Lower leg skin (tissue), 4 donors: ENCODE data around the gene ARHGAP21. TPM values are rescaled to one million over a fixed set of nuclear protein-coding genes. Genes with fewer than 3 reads are reported as not detected.
"Not testable (repeated sequence)": the region's sequence is repeated elsewhere in the genome, so short reads cannot be mapped to it uniquely, and the experiment has no call there.

Experiments
- DNase-seq, 2 donors: peaks; one replicate each; pipeline ENCODE4 v3.0.0-alpha.2; 2019; ENCODE audit warnings: low spot score in 2 of 2
- H3K4me3 ChIP-seq: fragments of 200-600 bp; sonication (generic); 2 replicates; pipeline ENCODE4 v1.5.1; 2017; ENCODE audit warnings: mild to moderate bottlenecking, low read depth; ENCODE audit not compliant: poor library complexity, severe bottlenecking
- POLR2A ChIP-seq, 2 donors: fragments of 450-650 bp; IDR thresholded peaks; one replicate each; pipeline ENCODE4 v1.6.1; 2016 to 2017; ENCODE audit warnings: antibody characterized with exemption in 2 of 2, mild to moderate bottlenecking in 1 of 2, moderate library complexity in 1 of 2
- WGBS, 2 donors: methylation state at CpG; one replicate each; pipeline ENCODE4 v1.1.5; 2018; 5-methylcytosine and 5-hydroxymethylcytosine counted together
- intact Hi-C: fragments of 100-400 bp; cut with DNase I; formaldehyde crosslinking; loops from one replicate; pipeline ENCODE4 v1.15.0; 2023; ENCODE audit warnings: low total_unique reads
- total RNA-seq, 4 donors: library from RNA; depleted of rRNA; stranded (reverse); fragments of >200 nt; gene quantifications; one replicate each; pipeline ENCODE4 v1.1.0, GENCODE V29; 2016
- TF ChIP-seq, protein P1 (sequence below), 3 donors: fragments of 450-650 bp; IDR thresholded peaks; one replicate each; pipeline ENCODE4 v1.5.1; 2016; ENCODE audit warnings: antibody characterized with exemption in 3 of 3, mild to moderate bottlenecking in 3 of 3, moderate library complexity in 2 of 3

ARHGAP21 gene
- total RNA-seq, 4 donors from 2014 or later = 26.5 to 43.6 (median 31.6) TPM

GRCh38 chr10:24661376-24661775, 62.3 kb downstream of the ARHGAP21 start:
- TF ChIP-seq POLR2A (IDR thresholded peaks at IDR 0.05) = no peak
- TF ChIP-seq, protein P1, sequence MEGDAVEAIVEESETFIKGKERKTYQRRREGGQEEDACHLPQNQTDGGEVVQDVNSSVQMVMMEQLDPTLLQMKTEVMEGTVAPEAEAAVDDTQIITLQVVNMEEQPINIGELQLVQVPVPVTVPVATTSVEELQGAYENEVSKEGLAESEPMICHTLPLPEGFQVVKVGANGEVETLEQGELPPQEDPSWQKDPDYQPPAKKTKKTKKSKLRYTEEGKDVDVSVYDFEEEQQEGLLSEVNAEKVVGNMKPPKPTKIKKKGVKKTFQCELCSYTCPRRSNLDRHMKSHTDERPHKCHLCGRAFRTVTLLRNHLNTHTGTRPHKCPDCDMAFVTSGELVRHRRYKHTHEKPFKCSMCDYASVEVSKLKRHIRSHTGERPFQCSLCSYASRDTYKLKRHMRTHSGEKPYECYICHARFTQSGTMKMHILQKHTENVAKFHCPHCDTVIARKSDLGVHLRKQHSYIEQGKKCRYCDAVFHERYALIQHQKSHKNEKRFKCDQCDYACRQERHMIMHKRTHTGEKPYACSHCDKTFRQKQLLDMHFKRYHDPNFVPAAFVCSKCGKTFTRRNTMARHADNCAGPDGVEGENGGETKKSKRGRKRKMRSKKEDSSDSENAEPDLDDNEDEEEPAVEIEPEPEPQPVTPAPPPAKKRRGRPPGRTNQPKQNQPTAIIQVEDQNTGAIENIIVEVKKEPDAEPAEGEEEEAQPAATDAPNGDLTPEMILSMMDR (IDR thresholded peaks at IDR 0.05) = no peak
- H3K4me3 ChIP-seq = no peak overlapping the region
- WGBS, 2 donors = 80 to 81% methylated on average over 2 of the region's 2 CpGs
- intact Hi-C loops = no loop called here
- no peak for DNase-seq

DNA sequence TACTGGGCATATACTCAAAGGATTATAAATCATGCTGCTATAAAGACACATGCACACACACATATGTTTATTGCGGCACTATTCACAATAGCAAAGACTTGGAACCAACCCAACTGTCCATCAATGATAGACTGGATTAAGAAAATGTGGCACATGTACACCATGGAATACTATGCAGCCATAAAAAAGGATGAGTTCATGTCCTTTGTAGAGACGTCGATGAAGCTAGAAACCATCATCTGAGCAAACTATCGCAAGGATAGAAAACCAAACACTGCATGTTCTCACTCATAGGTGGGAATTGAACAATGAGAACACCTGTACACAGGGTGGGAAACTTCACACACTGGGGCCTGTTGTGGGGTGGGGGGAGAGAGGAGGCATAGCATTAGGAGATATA, 65.4 kb downstream of the ARHGAP21 start:
- H3K4me3 ChIP-seq, intact Hi-C loops, DNase-seq: not testable (repeated sequence)
- 96 to 97% methylated on average over 4 of the region's 4 CpGs for WGBS, 2 donors

DNA sequence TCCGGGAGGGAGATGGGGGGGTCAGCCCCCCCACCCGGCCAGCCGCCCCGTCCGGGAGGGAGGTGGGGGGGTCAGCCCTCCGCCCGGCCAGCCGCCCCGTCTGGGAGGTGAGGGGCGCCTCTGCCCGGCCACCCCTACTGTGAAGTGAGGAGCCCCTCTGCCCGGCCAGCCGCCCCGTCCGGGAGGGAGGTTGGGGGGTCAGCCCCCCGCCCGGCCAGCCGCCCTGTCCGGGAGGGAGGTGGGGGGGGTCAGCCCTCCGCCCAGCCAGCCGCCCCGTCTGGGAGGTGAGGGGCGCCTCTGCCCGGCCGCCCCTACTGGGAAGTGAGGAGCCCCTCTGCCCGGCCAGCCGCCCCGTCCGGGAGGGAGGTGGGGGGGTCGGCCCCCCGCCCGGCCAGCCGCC, 67.4 kb downstream of the ARHGAP21 start:
- intact Hi-C loops, H3K4me3 ChIP-seq, DNase-seq: not testable (repeated sequence)
- no CpG with 5 or more reads among the region's 33 CpGs for WGBS, 2 donors

GRCh38 chr10:24652381-24652957, 71.2 kb downstream of the ARHGAP21 start:
- no peak for DNase-seq
- WGBS, 2 donors = 95% methylated on average over 4 of the region's 4 CpGs
- TF ChIP-seq, protein P1 (IDR thresholded peaks at IDR 0.05) = no peak
- no peak for TF ChIP-seq POLR2A (IDR thresholded peaks at IDR 0.05)
- no peak overlapping the region for H3K4me3 ChIP-seq
- intact Hi-C loops = no loop called here

DNA sequence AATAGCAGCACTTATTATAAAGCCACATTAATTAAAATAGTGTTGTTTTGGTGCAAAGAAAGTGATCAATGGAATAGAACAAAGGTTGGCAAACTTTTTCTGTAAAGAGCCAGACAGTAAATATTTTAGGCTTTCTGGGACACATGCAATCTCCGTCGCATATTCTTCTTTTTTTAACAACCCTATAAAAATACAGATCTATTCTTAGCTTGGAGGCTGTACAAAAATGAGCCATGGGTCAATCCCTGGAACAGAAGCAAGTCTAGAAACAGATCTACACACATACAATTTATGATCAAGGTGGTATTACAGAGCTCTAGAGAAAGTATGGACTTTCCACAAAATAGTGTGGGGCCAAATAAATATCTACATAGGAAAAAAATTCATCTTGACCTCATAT, 71.8 kb downstream of the ARHGAP21 start:
- no peak overlapping the region for H3K4me3 ChIP-seq
- no peak for TF ChIP-seq POLR2A (IDR thresholded peaks at IDR 0.05)
- TF ChIP-seq, protein P1 (IDR thresholded peaks at IDR 0.05) = no peak
- DNase-seq = no peak
- WGBS, 2 donors = 50 to 65% methylated on average over 2 of the region's 2 CpGs
- intact Hi-C loops = no loop called here

DNA sequence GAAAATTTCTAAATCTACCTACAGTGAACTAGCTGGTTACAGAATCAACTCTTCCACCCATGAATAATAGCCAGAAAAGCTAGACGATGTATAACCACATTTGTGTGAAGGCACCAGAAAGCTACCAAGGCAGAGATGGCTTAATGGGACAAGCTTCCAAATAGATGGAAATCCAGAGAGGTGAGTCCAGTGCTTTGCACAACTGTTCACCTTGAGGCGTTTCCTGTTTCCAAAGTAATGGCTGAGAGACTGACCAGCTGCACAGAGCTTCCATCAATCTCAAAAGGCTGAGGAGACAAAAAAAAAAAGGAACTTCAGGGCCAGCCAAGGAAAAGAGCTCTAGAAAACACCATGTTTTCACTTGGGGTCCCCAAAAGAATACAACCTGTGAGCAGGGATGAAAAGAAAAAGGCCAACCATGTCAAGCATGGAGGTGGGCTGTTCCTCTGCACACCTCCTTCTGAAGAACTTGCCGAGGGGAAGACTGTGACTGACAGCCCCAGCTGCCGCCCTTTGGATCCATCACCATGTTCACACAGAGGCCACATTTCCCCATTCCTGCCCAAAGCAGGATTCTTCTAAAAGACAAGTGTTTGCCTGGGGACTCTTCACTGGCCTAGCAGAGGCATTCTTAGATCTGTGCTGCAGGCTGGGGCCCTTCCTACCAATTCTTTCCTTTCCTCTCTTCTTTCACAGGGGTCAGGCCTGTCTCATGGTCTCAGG, 72.9 kb downstream of the ARHGAP21 start:
- TF ChIP-seq, protein P1 (IDR thresholded peaks at IDR 0.05) = no peak
- TF ChIP-seq POLR2A (IDR thresholded peaks at IDR 0.05) = no peak
- intact Hi-C loops = no loop called here
- DNase-seq = no peak
- no peak overlapping the region for H3K4me3 ChIP-seq
- WGBS, 2 donors = 87 to 95% methylated on average over 4 of the region's 4 CpGs

DNA sequence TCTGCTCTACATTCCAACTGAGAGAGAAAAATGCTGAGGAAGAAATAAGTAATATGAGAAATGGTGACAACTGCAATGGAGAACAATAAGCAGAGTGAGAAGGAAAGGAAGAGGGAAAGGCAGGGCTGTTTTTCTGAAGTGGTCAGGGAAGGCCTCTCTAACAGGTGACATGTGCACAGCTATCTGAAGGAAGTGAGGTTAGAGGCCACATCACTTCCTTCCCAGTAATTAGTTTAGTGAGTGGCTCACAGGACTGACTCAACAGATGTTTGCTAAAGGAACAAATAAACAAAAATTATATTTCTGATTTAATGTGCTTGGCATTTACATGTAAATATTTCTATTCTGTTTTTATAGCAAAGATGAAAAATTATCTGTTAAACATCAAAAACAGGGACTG, 77.9 kb downstream of the ARHGAP21 start:
- TF ChIP-seq, protein P1 (IDR thresholded peaks at IDR 0.05) = no peak
- TF ChIP-seq POLR2A (IDR thresholded peaks at IDR 0.05) = no peak
- no peak overlapping the region for H3K4me3 ChIP-seq
- intact Hi-C loops = loop anchor here (10.0 kb wide), 1 partner anchor 439 kb away; no protein-coding TSS in a partner anchor
- no peak for DNase-seq
